HFF-Myc (cell line): ENCODE results near the gene ADGRD1.

Experiments used
- DNase-seq: peaks from one replicate; pipeline ENCODE4 v3.0.0-alpha.2; 2011; ENCODE audit warnings: low read depth; ENCODE audit errors: extremely low read depth
- H3K4me3 ChIP-seq: replicated peaks from 2 replicates; pipeline ENCODE4 v1.5.1; 2011; ENCODE audit warnings: low read depth, mild to moderate bottlenecking, control low read depth, low read length
- CTCF ChIP-seq: IDR thresholded peaks from 2 replicates; pipeline ENCODE4 v1.5.1; 2012; ENCODE audit warnings: mild to moderate bottlenecking, low read depth, low read length, control low read depth; ENCODE audit errors: missing control alignments

The ADGRD1 gene

GRCh38 chr12:131072451-131073230 is 118.9 kb downstream of the ADGRD1 start:
- H3K4me3 ChIP-seq = no peak overlapping the region
- no peak for TF ChIP-seq CTCF
- no peak for DNase-seq

GRCh38 chr12:131074221-131075083 is 120.7 kb downstream of the ADGRD1 start:
- no peak overlapping the region for H3K4me3 ChIP-seq
- TF ChIP-seq CTCF = no peak
- DNase-seq = no peak

GRCh38 chr12:131075194-131075593 is 121.5 kb downstream of the ADGRD1 start:
- TF ChIP-seq CTCF = no peak
- DNase-seq = no peak
- H3K4me3 ChIP-seq = no peak overlapping the region

- no peak for DNase-seq
- TF ChIP-seq CTCF = no peak
- no peak overlapping the region for H3K4me3 ChIP-seq
Observed at GRCh38 chr12:131075611-131076010, 121.9 kb downstream of the ADGRD1 start.

- no peak for TF ChIP-seq CTCF
- H3K4me3 ChIP-seq = no peak overlapping the region
- DNase-seq = no peak
Observed at GRCh38 chr12:131076296-131076695, 122.6 kb downstream of the ADGRD1 start.

- no peak for DNase-seq
Observed at GRCh38 chr12:131076791-131077747, 123.4 kb downstream of the ADGRD1 start.

More at GRCh38 chr12:131076791-131077747, 123.4 kb downstream of the ADGRD1 start:
- no peak overlapping the region for H3K4me3 ChIP-seq
- TF ChIP-seq CTCF = no peak
